ENCODE data around the gene JMJD1C. TPM values are rescaled to one million over a fixed set of nuclear protein-coding genes. Genes with fewer than 3 reads are reported as not detected.

JMJD1C gene
- total and polyA plus RNA-seq, 10 of the 15 experiments (the other 5 are each of a cell fraction or from before 2014, with no cell fraction given) = 31.2 to 83.3 (median 49.5) TPM

- TF ChIP-seq TBL1XR1 (IDR thresholded peaks at IDR 0.05; ENCODE audit: low read depth, low read length) (no peak), EZH2 (IDR thresholded peaks at IDR 0.05; ENCODE audit: borderline replicate concordance, control insufficient read depth, low read depth, low read length) (no peak), IRF4 (IDR thresholded peaks at IDR 0.05; ENCODE audit: low read depth, low read length) (no peak), CEBPB (IDR thresholded peaks at IDR 0.05; ENCODE audit: borderline replicate concordance in 1 of 2, low read depth in 2 of 2, low read length in 2 of 2) (no peak), ZNF274 (IDR thresholded peaks at IDR 0.05; ENCODE audit: insufficient read depth, insufficient read length) (no peak), RUNX3 (IDR thresholded peaks at IDR 0.05; ENCODE audit: low read length) (peak; percentile 31; the same call in 1 of the 2 replicates), PAX5 (IDR thresholded peaks at IDR 0.05; ENCODE audit: borderline replicate concordance, low read depth, low read length) (no peak), NRF1 (conservative IDR thresholded peaks at IDR 0.05; ENCODE audit: low read depth, low read length) (no peak), SKIL (IDR thresholded peaks at IDR 0.05; ENCODE audit: low read depth, poor library complexity, severe bottlenecking) (peak; percentile 45), EP300 (IDR thresholded peaks at IDR 0.05; ENCODE audit: borderline replicate concordance in 1 of 2, control insufficient read depth in 1 of 2, low read depth in 2 of 2, low read length in 2 of 2) (no peak), NR2C1 (IDR thresholded peaks at IDR 0.05) (no peak), RELA (IDR thresholded peaks at IDR 0.05; ENCODE audit: borderline replicate concordance, partially characterized antibody) (no peak), ZZZ3 (IDR thresholded peaks at IDR 0.05; ENCODE audit: control insufficient read depth, insufficient read length, low read depth) (no peak), REST (IDR thresholded peaks at IDR 0.05; ENCODE audit: low read depth, low read length) (no peak), JUNB (IDR thresholded peaks at IDR 0.05) (no peak), PBX3 (IDR thresholded peaks at IDR 0.05; ENCODE audit: insufficient replicate concordance, low read depth, low read length) (no peak), ZNF384 (IDR thresholded peaks at IDR 0.05; ENCODE audit: borderline replicate concordance, low read depth, low read length) (peak; percentile 83)
- TF ChIP-seq, protein P1, sequence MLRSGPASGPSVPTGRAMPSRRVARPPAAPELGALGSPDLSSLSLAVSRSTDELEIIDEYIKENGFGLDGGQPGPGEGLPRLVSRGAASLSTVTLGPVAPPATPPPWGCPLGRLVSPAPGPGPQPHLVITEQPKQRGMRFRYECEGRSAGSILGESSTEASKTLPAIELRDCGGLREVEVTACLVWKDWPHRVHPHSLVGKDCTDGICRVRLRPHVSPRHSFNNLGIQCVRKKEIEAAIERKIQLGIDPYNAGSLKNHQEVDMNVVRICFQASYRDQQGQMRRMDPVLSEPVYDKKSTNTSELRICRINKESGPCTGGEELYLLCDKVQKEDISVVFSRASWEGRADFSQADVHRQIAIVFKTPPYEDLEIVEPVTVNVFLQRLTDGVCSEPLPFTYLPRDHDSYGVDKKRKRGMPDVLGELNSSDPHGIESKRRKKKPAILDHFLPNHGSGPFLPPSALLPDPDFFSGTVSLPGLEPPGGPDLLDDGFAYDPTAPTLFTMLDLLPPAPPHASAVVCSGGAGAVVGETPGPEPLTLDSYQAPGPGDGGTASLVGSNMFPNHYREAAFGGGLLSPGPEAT (IDR thresholded peaks at IDR 0.05; ENCODE audit: low read depth) = peak; percentile 26; the same call in 1 of the 2 replicates
- TF ChIP-seq, protein P2, sequence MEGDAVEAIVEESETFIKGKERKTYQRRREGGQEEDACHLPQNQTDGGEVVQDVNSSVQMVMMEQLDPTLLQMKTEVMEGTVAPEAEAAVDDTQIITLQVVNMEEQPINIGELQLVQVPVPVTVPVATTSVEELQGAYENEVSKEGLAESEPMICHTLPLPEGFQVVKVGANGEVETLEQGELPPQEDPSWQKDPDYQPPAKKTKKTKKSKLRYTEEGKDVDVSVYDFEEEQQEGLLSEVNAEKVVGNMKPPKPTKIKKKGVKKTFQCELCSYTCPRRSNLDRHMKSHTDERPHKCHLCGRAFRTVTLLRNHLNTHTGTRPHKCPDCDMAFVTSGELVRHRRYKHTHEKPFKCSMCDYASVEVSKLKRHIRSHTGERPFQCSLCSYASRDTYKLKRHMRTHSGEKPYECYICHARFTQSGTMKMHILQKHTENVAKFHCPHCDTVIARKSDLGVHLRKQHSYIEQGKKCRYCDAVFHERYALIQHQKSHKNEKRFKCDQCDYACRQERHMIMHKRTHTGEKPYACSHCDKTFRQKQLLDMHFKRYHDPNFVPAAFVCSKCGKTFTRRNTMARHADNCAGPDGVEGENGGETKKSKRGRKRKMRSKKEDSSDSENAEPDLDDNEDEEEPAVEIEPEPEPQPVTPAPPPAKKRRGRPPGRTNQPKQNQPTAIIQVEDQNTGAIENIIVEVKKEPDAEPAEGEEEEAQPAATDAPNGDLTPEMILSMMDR (IDR thresholded peaks at IDR 0.05 in 2 of 3, conservative IDR thresholded peaks at IDR 0.05 in 1 of 3; ENCODE audit: control insufficient read depth in 2 of 3, extremely low read depth in 1 of 3, insufficient read depth in 1 of 3, low read depth in 3 of 3, low read length in 3 of 3) = peak; percentile 43 to 67 (median 47); a peak in 5 of 6 replicates
Measured at GRCh38 chr10:63217120-63217605, 248.6 kb downstream of the JMJD1C start (continued).

All from GM12878 (cell line).